ENCODE data around the gene SPACA1. TPM values are rescaled to one million over a fixed set of nuclear protein-coding genes. Genes with fewer than 3 reads are reported as not detected.

The SPACA1 gene
- total RNA-seq, 2 donors from 2014 or later = not detected

DNA sequence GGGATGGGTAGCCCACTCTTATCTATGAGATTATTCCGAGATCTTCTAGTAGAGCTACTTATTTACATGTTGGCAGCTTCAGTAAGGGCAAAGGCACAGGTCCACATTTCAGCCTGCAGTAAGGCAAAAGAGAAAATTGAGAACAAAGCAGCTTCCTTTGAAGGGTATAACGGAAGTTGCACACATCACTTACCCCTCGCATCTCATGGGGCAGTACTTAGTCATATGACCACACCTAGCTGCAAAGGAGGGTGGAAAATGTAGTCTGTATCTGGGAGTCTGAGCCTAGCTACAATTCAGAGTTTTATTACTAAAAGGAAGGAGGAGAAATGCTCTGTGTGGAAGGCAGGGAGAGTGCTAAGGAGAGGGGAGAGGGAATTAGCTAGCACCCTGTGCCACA lies 29.7 kb downstream of the SPACA1 start:
- no peak for ATAC-seq
- no peak for DNase-seq
- intact Hi-C loops (cut with DNase I, micrococcal nuclease) = no loop called here

DNA sequence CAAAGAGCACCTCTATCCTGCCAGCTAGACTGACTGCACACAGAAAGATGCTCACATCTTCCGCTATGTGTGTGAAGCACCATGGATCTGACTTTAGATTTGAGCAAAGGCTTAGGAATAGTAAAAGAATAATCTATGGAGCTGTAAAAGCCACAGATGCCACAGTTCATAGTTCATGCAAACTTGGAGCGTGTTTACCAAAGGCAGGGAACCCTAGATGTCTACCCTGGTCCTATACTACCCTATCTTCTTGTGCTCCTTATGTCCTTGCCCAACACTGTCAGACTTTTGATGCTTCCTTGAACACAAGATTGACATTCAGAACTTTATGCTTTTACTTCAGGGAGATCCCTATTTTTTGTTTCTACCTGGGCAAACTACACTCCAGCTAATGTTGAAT lies 39.2 kb downstream of the SPACA1 start:
- DNase-seq = no peak
- intact Hi-C loops (cut with DNase I, micrococcal nuclease) = no loop called here
- ATAC-seq = peak; percentile 96

DNA sequence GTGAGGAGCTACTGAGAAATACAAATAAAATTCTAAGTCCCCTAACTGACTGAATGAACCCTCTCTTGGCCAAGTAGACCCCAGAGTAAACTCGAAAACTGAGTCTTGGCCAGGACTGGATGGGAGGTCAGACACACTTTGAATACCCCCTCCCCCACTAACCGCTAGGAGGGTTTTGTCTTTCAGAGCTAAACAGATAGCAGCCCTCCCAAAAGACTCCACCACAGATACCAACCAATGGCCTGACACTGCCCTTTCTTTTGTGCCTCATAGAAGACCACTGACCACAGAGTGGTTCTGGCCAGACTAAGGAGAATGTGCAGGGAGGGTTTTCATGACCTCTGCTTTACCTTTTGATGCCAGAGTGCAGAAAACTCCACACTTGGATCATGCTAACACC lies 42.1 kb downstream of the SPACA1 start:
- DNase-seq (no peak), ATAC-seq (no peak)
- intact Hi-C loops (cut with DNase I, micrococcal nuclease) = no loop called here

DNA sequence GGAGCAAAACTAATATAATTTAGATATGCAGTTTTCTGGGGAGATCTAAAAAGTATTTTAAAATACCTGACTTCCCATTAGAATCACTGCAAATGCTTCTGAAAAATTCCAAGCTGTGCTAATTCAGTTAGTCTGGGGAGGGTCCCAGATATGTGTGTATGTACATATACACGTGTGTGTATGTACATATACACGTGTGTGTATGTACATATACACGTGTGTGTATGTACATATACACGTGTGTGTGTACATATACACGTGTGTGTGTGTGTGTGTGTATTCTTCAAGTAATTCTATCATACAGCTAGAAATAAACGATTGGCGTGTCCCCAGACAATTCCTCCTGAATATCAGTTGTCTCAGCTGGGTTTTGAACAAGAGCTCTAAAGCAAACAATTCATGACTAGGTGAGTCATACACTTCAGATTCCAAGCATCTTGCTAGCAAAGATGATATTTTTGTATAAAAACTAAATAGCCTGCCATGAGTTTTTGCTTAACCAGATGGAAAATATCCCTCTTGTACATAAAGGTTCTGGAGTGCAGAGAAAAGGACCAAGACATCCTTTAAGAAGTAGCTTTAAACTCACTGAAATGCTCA lies 58.2 kb downstream of the SPACA1 start:
- intact Hi-C loops (cut with DNase I, micrococcal nuclease) = no loop called here
- DNase-seq = no peak
- no peak for ATAC-seq

DNA sequence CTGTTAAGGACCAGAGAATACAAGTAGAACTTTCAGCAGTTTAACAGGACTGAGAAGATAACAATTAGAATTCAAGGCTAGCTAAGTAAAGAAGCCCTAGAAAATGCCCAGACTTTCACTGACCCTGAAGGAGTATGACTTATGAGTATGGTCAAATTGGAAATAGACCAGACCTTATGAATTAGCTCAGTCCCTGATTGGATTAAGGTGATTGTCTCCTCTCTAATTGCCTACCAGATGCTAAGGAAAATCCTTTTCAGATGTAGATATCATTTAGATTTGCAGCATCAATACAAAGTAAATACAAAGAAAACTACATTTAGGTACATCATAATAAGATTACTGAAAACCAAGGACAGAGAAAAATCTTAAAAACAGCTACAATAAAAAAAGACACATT lies 59.6 kb downstream of the SPACA1 start:
- DNase-seq = no peak
- intact Hi-C loops (cut with DNase I, micrococcal nuclease) = no loop called here
- ATAC-seq = no peak

DNA sequence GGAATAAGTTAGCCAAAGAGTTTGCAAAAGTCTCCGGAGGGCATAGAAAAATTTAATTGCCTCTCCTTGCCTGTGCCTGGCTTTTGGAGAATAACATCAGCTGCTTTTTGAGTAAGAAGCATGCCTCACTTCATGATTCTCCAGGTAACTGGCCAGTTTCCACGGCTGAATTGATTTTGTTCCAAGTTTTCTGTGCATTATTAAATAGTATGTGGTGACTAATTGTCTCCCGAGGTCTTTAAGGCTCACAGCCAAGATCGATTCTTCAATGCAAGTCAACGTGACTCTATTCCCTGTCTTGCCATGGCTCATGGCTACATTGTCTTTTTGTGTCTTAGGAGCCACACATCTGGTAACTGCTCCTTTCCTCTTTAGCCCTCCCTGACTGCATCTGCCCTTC lies 64.3 kb downstream of the SPACA1 start:
- intact Hi-C loops (cut with DNase I, micrococcal nuclease) = no loop called here
- DNase-seq (no peak), ATAC-seq (no peak)

DNA sequence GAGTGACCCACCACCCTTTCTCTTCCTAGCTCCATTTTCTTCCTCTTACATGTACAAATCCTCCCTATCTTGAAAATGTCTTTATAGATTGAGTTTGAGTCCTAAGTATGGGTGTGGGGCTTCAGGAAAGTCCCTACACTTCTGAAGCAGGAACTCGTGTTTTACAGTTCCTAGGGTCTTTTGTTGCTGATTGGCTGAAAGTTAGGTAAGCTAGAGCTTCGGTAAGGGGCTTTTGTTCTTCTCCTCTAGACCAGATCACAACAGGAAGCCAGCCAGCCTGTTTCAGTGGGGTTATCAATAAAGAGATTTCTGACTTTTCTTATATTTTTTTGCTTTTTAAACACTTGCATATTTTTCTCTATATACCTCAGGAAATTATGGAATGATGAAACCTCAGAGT lies 67.2 kb downstream of the SPACA1 start:
- ATAC-seq (no peak), DNase-seq (no peak)
- intact Hi-C loops (cut with DNase I, micrococcal nuclease) = no loop called here

DNA sequence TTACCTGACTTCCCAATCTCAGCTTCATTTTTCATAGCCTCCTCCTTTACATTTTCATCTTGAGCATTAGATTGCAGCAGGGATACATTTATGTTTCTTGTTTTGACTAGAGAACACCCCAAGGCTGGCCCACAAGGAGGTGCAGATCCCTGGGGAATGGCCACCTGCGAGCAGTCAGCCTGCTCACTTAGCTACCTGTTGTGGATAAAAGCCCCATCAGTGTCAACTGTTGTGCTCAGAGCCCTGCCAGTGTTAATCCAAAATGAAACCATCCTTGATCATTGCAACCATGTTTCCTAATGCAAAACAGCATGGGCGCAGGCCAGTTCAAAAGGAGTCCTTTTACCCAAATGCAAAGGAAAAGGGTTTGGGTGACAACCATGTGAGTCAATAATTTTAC lies 67.7 kb downstream of the SPACA1 start:
- DNase-seq = no peak
- intact Hi-C loops (cut with DNase I, micrococcal nuclease) = no loop called here
- no peak for ATAC-seq

DNA sequence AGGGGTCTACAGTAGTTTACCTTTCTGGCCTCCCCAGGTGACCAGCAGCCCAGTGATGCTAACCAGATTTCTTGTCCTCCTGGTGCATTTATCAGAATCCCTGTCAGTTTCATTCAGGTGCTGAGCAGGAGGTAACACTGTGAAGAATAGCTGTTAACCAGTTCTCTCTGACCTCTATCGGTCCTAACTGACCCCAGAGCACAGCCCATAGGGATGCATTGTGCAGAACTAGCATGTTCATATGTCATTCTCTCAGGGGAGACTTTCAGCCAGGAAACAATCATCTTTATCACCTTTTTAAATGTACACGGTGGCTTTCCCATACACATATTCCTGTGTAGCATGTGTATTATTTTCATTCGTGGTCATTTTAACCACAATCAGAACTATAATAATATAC lies 68.6 kb downstream of the SPACA1 start:
- ATAC-seq (no peak), DNase-seq (no peak)
- intact Hi-C loops (cut with DNase I, micrococcal nuclease) = no loop called here

Other genes starting within 250 kb of the SPACA1 start
- gene CNR1, start 118.5 kb downstream of the SPACA1 start, total RNA-seq = 1 to 10 TPM; 1.1 to 3.4 TPM